ENCODE data around the gene COX20. TPM values are rescaled to one million over a fixed set of nuclear protein-coding genes. Genes with fewer than 3 reads are reported as not detected.

The COX20 gene
- total RNA-seq, 1 experiment from 2014 or later, result 12.2 TPM

DNA sequence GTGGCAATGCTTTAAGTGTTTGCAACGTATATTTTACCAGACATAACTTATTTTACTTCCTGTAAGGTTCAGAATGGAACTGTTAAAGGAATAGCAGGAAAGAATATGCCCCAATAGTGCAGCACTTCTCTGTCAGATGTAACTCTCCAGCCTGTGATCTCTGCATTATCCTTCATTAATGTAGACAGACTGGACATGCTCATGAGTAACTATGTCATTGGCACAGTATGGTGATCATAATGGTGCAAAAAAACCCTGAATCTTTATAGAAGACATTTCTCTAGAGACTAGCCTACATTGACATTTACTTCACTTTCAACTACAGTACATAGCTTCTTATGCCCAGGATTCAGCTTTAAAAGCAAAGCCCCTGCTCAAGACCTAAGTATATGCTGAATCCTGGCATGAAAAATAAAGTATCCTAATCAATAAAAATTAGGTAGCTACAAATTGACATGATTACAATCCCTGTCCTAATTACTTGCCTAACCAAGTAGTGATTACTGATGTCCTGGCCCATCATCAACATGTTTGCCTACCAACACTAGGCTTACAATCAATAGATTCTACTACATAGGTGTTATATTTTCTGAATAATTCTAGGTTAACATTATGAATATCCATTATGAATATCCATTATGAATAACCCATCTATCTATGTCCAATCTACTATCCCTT, 13.9 kb downstream of the COX20 start:
- DNase-seq (ENCODE audit: low spot score), result no peak
- in situ Hi-C loops (cut with HindIII; ENCODE audit: low sequenced_read_pairs), result no loop called here

DNA sequence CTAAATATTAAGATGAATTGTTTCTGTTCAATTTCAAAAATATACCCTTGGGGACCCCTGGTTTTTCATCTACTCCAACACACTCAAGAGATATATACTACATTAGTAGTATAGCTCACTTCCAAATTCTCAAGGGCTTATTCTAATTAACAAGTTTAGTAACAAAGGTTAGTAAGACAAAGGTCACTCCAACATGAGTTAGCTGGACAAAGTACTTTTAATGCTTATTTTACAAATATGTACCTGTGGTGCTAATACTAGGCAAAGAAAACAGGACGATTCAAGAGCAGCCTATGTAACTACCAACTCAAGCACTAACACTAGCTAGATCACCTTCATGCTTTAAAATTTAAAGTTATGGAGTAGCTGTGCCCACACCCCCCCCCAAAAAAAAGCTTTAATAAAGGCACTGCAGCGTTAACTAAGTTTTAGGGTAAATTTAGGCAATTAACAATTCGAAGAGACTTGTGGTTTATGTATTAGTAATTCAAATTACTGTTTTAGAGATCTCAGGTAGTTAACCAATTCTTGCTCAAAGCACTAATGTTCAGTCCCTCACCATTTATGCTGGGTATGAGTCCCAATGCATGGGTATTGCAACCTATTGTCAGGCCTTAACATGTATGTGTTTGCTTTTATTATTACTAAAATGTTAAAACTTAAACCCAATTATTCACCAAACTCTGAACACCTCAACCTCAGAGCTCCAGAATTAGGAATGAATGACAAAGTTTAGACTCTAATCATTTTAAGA, 14.8 kb downstream of the COX20 start:
- in situ Hi-C loops (cut with HindIII; ENCODE audit: low sequenced_read_pairs), result no loop called here
- no peak for DNase-seq (ENCODE audit: low spot score)

DNA sequence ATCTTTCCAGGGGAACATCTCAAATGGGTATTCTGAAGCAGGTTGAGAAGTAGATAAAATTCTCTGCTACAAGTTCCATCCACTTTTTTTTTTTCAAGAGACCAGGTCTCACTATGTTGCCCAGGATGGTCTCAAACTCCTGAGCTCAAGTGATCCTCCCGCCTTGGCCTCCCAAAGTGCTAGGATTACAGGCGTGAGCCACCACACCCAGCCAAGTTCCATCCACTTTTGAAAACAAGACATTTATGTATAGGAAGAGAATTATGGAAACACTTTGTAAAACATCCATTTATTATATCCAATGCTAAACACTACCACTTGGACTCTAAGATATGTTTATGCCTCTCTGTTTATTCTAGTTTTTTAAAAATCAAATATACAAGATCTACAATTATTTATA, 15.4 kb downstream of the COX20 start:
- in situ Hi-C loops (cut with HindIII; ENCODE audit: low sequenced_read_pairs), result no loop called here
- DNase-seq (ENCODE audit: low spot score), result no peak

DNA sequence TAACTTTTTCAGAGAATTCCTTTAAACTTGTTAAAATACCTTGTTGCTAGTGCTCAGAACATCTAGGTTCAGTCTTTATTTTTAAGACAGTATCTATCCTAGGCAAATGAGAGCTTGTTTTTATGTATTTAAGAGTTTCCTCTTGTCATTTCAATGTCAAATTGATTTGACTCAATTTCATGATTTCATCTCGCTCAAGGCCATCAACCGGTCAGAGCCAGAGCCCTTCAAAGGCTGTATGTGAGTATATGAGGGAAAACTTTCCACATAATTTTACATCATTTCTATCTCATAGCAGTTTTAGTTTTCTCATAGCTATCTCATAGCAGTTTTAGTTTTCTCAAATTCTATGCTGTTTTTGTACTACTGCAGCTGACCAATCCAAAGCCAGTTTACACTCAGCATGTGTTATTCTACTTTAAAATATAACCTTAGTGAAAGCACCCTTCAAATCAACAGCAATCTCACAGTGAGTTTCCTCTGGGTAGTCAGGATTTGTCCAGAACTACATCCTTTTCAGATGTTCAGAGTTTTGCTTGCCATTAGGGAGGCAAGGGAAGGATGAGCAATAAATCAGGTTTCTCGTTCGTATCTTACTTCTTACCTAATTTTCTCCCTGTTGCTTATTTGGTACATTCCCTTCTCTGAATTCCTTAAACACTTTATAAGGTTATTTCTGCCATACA, 16.2 kb downstream of the COX20 start:
- in situ Hi-C loops (cut with HindIII; ENCODE audit: low sequenced_read_pairs), result no loop called here
- no peak for DNase-seq (ENCODE audit: low spot score)

DNA sequence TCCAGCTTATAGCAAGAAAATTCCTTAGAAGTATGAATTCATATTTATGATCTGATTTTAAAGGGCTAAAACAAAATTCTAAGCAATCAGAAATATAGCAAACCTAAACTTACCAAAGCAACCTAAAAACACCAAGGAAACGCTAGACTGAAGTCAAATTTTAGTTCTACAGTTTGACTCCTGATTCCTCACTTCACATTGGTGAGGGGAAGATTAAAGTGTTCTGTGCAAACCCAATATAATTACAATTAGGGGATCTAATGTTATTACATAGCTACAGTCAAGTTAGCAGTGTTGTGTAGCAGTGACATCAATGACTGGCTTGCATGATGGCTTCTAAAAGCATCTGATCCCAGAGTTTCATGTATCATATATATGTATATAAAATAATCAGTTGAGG, 17.2 kb downstream of the COX20 start:
- DNase-seq (ENCODE audit: low spot score), result no peak

DNA sequence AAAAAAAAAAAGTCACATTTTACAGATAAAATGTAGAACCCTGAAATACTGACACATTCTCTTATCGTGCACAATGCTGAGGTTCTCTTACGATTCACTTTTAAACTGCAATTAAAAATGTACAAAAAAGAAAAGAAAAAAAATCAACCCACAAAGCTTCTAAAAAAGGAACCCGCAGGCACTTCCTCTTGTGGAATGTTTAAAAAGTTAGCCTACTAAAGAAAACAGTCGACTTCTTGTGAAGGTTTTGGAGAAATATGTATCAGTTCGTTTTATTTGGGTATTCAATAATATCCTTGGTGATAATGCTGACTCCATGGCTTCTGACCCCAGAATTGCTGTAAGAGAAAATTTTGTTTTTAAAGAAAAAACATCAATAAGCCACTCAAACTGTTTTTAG, 18.7 kb downstream of the COX20 start:
- no peak for DNase-seq (ENCODE audit: low spot score)
- in situ Hi-C loops (cut with HindIII; ENCODE audit: low sequenced_read_pairs), result no loop called here

More for the DNA sequence above, 17.2 kb downstream of the COX20 start:
- in situ Hi-C loops (cut with HindIII; ENCODE audit: low sequenced_read_pairs), result no loop called here

DNA sequence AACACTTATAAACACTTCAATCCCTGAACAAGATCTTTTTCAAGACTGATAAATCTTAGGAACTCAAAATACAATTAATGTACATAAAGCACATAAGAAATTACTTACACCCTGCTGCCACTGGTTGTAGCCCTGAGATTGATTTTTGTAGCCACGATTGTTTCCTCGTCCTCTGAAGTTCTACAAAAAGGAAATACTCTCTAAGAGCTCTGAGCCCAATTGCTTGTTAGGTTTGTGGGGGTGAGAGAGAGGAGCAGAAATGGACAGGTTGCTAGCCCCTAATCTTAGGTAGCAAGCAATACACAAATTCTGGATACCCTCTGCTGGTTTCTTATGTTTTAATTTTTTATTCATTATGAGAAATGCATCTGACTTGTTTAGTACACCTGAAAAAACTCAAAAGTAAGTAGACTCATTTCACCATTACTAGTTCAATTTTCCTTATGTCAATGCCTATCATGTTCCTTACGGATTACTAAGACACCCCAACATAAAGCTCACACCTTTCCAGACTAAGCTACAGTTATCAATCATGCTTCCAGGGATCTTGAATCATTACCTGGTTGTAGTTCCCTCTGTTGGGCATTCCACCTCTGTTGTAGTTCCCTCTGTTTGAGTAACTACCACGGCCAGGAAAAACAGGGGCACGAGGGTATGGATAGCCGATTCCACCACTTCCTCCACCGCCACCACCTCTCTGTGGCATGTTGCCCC, 19.6 kb downstream of the COX20 start:
- in situ Hi-C loops (cut with HindIII; ENCODE audit: low sequenced_read_pairs), result no loop called here
- no peak for DNase-seq (ENCODE audit: low spot score)

DNA sequence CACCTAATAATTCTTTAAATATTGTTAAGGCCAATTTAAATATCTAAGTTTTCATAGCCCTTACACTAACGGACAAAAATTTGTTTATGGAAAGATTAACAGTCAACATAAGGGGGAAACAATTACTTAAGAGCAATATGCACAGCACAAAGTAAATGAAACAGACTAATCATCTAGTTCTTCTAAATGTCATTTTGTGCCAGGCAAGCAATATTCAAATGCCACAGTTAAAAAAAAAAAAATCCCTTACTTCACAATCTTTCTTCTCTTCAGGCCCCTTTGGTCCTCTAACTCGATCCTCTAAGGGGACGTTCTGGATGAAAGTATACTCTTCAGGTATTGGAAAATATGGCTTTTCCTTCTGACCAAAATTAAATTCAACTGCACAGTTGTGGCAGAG, 22.3 kb downstream of the COX20 start:
- DNase-seq (ENCODE audit: low spot score), result no peak
- in situ Hi-C loops (cut with HindIII; ENCODE audit: low sequenced_read_pairs), result no loop called here

DNA sequence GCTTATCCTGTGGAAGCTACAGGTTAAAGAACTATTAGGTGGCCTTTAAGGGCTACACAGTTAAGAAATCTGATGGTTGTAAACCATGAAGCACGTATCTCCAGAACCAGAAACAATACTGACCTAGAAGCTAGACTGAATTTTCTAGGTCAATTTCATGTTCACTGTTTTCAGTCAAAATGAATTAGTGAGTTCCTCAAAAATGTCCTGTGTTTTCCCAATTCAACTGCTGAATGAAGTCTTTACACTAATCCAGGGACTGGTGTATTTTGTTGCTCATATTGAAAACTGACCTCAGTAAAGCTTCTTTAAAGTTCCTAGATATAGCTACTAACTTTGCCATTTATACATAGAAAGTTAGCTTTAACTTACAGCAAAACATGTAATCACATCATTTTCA, 22.9 kb downstream of the COX20 start:
- no peak for DNase-seq (ENCODE audit: low spot score)
- in situ Hi-C loops (cut with HindIII; ENCODE audit: low sequenced_read_pairs), result no loop called here

DNA sequence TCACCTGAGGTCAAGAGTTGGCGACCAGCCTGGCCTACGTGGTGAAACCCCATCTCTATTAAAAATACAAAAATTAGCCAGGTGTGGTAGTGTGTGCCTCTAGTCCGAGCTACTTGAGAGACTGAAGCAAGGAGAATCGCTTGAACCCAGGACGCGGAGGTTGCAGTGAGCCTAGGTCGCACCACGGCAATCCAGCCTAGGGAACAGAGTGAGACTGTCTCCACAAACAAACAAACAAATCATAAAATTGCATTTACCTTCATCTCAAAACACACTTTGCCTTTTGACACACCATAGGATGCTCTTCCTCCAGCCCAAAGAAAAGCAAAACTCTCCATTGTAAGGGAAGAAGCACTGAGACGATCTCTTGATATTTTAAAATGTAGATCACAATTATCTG, 24.6 kb downstream of the COX20 start:
- DNase-seq (ENCODE audit: low spot score), result no peak
- in situ Hi-C loops (cut with HindIII; ENCODE audit: low sequenced_read_pairs), result no loop called here

DNA sequence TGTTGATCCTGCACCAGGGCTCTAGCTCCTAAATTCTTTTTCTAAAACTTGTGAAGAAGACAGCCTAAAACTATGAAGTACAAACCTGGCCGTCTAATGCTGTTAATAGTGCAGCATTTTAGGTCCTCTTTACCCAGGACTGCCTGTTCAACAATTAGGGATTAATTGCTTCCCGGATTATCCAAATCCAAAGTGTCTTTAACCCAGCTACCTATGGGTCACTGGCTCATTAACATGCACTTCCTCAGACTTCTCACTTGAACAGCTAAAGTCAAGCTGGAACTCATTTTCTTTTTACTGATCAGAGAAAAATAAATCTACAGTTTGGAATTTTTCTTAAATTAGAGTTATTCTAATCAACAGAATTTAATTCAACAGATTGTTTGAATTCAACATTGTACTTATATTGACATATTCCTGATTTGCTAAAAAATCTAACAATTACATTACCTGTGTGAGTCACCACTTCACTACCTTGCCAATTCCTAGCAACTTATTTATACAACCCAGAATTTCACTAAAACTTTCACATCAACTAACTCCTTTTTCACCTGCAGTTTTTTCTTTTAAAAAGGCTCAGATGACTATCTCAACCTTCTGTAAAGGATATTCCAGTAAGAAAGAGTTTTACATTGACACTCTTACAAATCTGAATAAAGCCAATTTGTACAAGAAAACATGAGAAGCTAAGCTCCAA, 25.6 kb downstream of the COX20 start:
- in situ Hi-C loops (cut with HindIII; ENCODE audit: low sequenced_read_pairs), result no loop called here
- DNase-seq (ENCODE audit: low spot score), result no peak

DNA sequence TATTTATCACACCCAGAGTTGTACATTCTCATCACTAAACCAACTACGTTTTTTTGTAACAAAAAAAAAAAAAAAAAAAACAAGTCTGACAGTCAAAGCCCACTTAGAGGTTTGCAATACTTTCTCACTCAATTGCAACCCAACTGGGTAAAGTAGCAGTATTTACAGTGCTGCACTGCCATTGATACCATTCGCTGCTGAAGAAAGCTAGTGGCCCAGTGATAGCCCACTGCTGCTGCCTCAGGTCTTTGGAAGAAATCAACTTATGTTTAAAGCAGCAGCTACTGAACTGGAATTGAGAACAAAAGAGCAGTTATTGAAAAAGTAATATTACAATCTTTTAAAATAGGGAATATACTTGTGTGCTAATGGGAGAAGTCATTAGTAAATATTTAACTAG, 26.2 kb downstream of the COX20 start:
- no peak for DNase-seq (ENCODE audit: low spot score)
- in situ Hi-C loops (cut with HindIII; ENCODE audit: low sequenced_read_pairs), result no loop called here

DNA sequence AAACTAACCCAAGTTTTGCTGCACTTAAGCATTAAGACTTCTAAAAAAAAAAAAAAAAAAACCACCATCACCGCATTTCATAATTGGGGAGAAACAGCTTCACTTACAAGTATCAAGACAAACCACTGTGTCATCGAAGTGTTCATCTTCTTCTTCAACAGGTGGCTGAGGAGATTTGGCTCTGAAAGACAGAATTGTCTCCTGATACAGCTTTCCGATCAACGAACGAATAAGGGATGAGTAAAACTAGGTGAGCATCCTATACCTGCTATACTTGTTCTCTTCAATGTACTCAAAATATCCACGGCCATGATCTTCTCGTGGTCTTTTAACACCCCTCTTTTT, 26.9 kb downstream of the COX20 start:
- DNase-seq (ENCODE audit: low spot score), result no peak
- in situ Hi-C loops (cut with HindIII; ENCODE audit: low sequenced_read_pairs), result no loop called here

DNA sequence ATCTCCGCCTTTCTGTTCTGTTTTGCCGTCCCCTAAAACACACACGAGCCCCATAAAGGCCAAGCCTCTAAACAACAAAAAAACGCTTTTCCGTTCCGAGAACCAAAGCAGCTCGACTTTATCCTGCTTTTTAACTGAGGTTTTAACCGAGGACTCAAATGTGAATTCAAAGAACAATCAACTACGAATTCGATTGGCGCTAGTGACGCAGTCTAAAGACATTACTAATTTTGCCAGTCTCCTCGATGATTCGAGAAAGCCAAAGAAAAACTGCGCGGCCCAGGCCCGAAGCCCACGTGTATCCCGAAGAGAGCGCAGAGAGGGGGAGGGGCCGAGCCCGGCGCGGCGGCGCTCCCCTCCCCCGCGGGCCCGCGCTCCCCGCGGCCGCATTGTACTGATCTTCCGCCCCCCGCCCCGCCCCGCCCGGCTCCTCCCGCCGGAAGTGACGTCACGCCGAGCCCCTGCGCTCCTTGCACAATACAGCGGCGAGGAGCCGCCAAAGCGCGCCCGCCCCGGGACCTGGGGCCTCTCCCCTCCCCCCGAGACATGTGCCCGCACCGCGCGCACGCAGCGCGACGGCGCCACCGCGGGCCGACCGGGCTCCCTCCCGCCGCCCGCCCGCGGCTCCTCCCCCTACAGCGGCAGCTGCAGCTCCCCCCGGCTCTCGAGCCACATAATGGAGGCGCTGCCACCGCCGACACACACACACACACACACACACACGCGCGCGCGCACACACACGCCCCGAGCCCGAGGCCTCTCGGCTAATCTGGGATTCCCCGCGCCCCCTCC, 27.4 kb downstream of the COX20 start:
- peak; percentile 92 for DNase-seq (ENCODE audit: low spot score)
- in situ Hi-C loops (cut with HindIII; ENCODE audit: low sequenced_read_pairs), result no loop called here

DNA sequence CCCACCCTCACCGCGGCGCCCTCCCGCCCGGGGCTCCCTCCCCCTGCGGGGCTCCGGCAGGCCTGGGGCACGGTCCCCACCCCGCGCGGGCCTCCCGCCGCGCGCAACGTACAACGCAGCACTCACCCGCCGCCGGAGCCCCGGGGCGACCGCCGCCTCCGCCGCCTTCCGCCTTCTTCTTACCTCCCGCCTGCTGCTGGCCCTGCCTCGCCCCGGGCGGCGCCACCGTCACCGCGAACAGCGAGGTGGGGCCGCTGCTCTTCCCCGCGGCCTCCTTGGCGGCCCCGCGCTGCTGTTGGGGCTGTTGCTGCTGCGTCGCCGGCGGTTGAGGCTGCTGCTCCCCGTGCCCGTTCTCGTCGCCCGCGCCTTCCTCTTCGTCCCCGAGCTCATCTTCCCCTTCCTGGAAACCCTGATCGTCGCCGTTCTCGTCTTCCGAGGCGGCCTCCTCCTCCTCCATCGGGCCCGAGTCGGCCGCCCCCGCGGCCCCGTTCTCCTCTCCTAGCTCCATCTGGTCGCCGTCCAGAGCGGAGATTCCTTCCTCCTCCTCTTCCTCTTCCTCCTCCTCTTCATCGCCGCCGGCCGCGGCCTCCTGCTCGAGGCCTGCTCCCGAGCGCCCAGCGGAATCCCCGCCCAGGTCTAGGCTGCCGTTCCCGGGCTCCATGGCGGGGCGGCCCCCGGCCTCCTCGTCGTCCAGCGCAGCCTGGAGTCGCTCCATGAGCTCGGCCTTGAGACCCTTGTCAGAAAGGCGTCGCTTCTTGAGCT, 28.2 kb downstream of the COX20 start:
- DNase-seq (ENCODE audit: low spot score), result no peak
- in situ Hi-C loops (cut with HindIII; ENCODE audit: low sequenced_read_pairs), result no loop called here

DNA sequence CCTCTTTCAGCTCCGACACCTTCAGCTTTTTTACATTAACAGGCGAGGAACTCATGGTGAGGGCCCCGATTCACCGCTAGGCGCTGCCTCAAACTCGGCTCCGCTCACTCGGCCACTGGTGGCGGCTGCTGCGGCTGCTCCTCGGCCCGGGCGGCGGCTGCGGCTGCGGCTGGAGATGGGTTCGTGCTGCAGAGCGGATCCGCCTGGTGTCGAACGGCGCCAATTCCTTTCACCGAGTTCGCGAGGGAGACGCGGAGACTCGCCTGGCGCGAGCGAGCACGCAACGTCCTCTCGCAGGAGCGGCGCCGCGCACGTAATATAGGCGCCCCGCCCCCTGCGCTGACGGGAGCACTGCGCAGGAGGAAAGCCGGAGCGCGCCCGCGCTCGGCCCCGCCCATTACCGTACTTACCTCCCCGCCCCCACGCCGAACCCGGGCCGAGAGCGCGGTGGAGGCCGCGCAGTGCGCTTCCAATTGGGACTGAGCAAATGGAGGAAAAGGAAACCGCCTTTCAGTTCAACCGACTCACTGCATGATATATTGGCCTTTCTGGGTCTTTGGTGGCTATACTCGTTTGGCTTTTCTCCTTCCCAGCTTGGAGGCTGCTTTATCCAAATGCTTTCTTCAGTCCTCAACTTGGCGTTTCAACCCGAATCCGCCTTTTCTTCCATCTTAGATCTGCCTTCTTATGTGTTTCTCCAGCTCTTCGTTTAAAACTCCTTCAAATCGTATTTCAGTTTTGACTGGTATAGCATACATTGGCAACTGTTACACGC, 29.0 kb downstream of the COX20 start, which contains the start of gene HNRNPU:
Gene HNRNPU, minus strand, starts transcription at position 291 of the 775 bp plus-strand sequence. Its CDS starts 236 bp downstream, at position 55.
- DNase-seq (ENCODE audit: low spot score), result peak; percentile 95
- in situ Hi-C loops (cut with HindIII; ENCODE audit: low sequenced_read_pairs), result no loop called here

DNA sequence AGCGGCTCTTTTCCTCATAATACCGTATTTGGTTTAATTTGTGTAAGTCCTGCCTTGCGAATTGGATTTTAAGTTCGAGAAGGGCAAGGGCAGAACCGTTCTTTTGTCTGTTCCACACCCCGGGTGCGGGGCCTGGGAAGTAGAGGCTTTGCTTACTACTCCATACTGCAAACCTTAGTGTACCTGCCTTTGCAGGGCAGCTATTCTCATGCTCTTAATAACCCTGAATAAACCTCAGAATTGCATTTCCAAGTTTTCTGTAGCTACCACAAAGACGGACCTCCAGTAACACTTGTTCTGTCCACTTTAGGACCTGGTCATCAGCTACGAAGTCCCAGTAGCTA, 29.5 kb downstream of the COX20 start:
- in situ Hi-C loops (cut with HindIII; ENCODE audit: low sequenced_read_pairs), result no loop called here
- DNase-seq (ENCODE audit: low spot score), result no peak
